Psoas muscle (tissue), 8 donors: ENCODE results near the gene DPP9. TPM values are rescaled to one million over a fixed set of nuclear protein-coding genes. Genes with fewer than 3 reads are reported as not detected.

Source experiments
- ATAC-seq, 4 donors: fragments of 200-7000 bp; cut with Tn5 transposase; one replicate each; pipeline ENCODE4 v1.9.1; 2020; ENCODE audit warnings: moderate library complexity in 3 of 4, mild to moderate bottlenecking in 2 of 4
- DNase-seq, 2 donors: peaks; one replicate each; pipeline ENCODE4 v3.0.0-alpha.2; 2020
- H3K27ac ChIP-seq: fragments of 200-600 bp; one replicate; pipeline ENCODE4 v1.8.0; 2022
- H3K27me3 ChIP-seq, 3 donors: fragments of 200-600 bp in 1 of 3; one replicate each; pipeline versions ENCODE4 v1.6.1 to v1.8.0; 2013 to 2022; ENCODE audit warnings: low read length in 2 of 3, mild to moderate bottlenecking in 2 of 3, moderate library complexity in 1 of 3; ENCODE audit not compliant: insufficient read depth in 3 of 3
- H3K36me3 ChIP-seq, 2 donors: fragments of 200-600 bp in 1 of 2; one replicate each; pipeline versions ENCODE4 v1.6.1 to v1.8.0; 2013 to 2022; ENCODE audit warnings: low read depth in 1 of 2, mild to moderate bottlenecking in 1 of 2, moderate library complexity in 1 of 2; ENCODE audit not compliant: insufficient read depth in 1 of 2
- H3K4me1 ChIP-seq: fragments of 200-600 bp; one replicate; pipeline ENCODE4 v1.8.0; 2022
- H3K4me3 ChIP-seq: fragments of 200-600 bp; one replicate; pipeline ENCODE4 v1.8.0; 2022; ENCODE audit warnings: mild to moderate bottlenecking
- H3K9me3 ChIP-seq: fragments of 200-600 bp; one replicate; pipeline ENCODE4 v1.8.0; 2022
- WGBS, 3 donors: extraction: QIAGEN DNeasy Blood & Tissue Kit; methylation state at CpG; one replicate each; pipeline versions ENCODE4 v1.1.6 to v1.1.7; 2013; 5-methylcytosine and 5-hydroxymethylcytosine counted together
- intact Hi-C, 2 donors: fragments of 100-400 bp; cut with DNase I; formaldehyde crosslinking; loops; one replicate each; pipeline versions ENCODE4 v1.11.0 to v1.14.2; 2022
- polyA plus RNA-seq, 3 donors: library from polyadenylated mRNA; stranded (reverse); fragments of 200-250 nt; gene quantifications; one replicate each; pipeline ENCODE4 v1.2.3, GENCODE V29; 2013
- total RNA-seq, 4 donors: library from RNA; stranded (reverse); fragmentation: NEBNext Ultra II Directional in 2 of 4; extraction: Animal tissue kit (Norgen Biotek cat#: 25700) in 2 of 4; gene quantifications; one replicate each; pipeline versions ENCODE4 v1.2.1 to v1.2.4, GENCODE V29; 2021 to 2023
- TF ChIP-seq, protein P1 (sequence below): fragments of 200-600 bp; IDR thresholded peaks from one replicate; pipeline ENCODE4 v1.8.0; 2022; ENCODE audit warnings: antibody characterized with exemption
- donor health status: healthy with polysubstance abuse.
- donor health status: DM: no; HTN: no; CAD: no; lungs with moderate emphysema.
- donor health status: Bipolar disorder and iron deficiency.
- donor health status: healthy.
- donor health status: DM: yes; HTN: yes; CAD: no.
- donor health status: DM: no; HTN: no; CAD: no.
- donor health status: DM: no; HTN: no; CAD: no.
- donor health status: DM: yes; HTN: yes; CAD: no.

Gene DPP9
- total and polyA plus RNA-seq, 7 donors: 55.9 to 138 (median 90.3) TPM

DNA sequence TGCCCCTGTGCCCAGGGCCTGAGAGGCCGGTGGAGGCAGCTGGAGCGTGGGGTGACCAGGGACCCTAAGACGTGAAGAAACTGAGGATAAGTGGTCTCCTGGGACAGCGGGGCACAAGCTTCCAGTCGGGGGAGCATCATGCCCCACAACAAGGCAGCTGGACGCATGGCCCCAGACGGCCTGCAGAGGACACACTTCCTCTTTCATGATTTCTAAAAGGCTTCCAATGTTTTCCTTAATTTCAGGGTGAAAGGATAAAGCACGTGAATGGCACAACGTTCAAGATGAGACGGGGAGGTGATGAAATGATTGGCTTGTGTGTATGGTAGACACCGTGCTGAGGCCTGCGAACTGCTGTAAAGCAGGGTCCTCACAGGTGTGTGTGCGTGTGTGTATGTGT, 33.3 kb downstream of the DPP9 start:
- peaks cover 38% of the 10 kb centered on the region for H3K4me1 ChIP-seq
- no peaks in the 10 kb centered on the region for H3K9me3 ChIP-seq
- no peak overlapping the region for H3K4me3 ChIP-seq
- intact Hi-C loops: no loop called here
- no peaks in the 10 kb centered on the region for H3K27me3 ChIP-seq
- H3K36me3 ChIP-seq: peaks cover 3 to 82% of the 10 kb centered on the region in 2 donors
- no peak overlapping the region for H3K27ac ChIP-seq
- 75 to 80% (median 77%) methylated on average over 12 to 13 of the region's 13 CpGs for WGBS, 3 donors
- TF ChIP-seq, protein P1, sequence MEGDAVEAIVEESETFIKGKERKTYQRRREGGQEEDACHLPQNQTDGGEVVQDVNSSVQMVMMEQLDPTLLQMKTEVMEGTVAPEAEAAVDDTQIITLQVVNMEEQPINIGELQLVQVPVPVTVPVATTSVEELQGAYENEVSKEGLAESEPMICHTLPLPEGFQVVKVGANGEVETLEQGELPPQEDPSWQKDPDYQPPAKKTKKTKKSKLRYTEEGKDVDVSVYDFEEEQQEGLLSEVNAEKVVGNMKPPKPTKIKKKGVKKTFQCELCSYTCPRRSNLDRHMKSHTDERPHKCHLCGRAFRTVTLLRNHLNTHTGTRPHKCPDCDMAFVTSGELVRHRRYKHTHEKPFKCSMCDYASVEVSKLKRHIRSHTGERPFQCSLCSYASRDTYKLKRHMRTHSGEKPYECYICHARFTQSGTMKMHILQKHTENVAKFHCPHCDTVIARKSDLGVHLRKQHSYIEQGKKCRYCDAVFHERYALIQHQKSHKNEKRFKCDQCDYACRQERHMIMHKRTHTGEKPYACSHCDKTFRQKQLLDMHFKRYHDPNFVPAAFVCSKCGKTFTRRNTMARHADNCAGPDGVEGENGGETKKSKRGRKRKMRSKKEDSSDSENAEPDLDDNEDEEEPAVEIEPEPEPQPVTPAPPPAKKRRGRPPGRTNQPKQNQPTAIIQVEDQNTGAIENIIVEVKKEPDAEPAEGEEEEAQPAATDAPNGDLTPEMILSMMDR: no peak
- DNase-seq (no peak), ATAC-seq (no peak)

DNA sequence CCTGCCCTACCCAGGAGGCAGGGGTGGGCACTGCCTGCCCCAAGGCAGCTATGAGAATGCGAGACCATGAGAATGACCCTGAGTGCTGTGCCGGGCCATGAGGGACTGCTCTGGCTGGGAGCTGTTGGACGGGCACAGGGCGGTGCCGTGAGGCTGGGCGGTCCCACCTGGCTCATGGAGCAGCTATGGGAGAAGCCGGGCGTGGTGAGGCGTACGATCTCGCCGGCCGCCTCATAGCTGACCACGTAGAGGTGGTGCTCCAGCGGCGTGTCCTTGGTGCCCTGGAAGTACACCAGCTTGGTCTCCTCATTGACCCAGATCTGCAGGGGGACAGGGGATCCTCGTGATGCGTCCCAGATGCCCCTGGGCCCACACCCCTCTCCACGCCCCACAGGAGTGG, 34.2 kb downstream of the DPP9 start:
- TF ChIP-seq, protein P1: no peak
- Histone ChIP-seq H3K9me3 (no peaks in the 10 kb centered on the region), H3K27ac (no peak overlapping the region), H3K4me3 (no peak overlapping the region), H3K4me1 (peaks cover 28% of the 10 kb centered on the region), H3K27me3 (no peaks in the 10 kb centered on the region), H3K36me3 (peaks cover 3 to 87% of the 10 kb centered on the region in 2 donors)
- ATAC-seq: no peak
- no peak for DNase-seq
- 94 to 98% (median 98%) methylated on average over 19 of the region's 19 CpGs for WGBS, 3 donors
- intact Hi-C loops: no loop called here

DNA sequence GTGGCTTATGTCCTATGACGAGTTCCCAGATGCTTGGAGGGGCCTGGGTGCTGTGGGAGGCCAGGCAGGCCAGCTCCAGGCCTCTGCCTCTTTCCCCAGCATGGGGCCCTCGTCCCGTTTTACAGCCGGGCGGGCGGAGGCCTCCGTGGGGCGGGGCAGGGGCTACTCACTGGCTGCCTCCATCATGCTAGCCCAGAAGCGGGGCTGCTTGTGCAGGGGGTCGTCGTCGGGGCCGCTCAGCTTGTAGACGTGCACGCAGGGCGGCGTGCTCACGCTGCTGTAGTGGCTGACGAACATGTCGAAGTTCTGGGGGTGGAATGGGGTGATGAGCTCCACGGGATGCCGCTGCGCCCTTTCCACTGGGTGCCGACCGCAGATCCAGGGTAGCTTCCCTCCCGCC, 35.1 kb downstream of the DPP9 start:
- Histone ChIP-seq H3K27me3 (no peaks in the 10 kb centered on the region), H3K4me1 (peaks cover 21% of the 10 kb centered on the region), H3K27ac (no peak overlapping the region), H3K36me3 (peaks cover 3 to 95% of the 10 kb centered on the region in 2 donors), H3K4me3 (no peak overlapping the region), H3K9me3 (no peaks in the 10 kb centered on the region)
- 88 to 91% (median 91%) methylated on average over 24 to 26 of the region's 26 CpGs for WGBS, 3 donors
- ATAC-seq (no peak), DNase-seq (peak in 1 of 2 donors; percentile 56)
- TF ChIP-seq, protein P1: no peak
- intact Hi-C loops: no loop called here

DNA sequence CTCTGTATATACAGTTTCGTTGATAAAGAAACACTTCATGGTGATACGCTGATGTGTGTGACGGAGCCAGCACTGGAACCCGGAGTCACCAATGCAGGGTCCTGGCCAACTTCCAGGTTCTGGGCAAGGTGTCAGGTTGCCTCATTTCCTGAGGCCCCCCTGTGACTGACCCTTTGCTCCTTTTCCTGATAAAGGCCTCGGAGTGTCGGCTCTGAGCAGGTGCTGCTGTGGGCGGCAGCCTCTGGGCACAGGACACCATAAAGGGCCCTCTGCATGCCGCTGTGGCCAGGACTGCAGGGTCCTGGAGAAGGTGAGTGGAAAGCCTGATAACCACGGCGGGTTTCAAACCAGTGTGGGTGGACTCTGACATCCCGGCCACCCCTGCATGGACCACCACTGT, 36.2 kb downstream of the DPP9 start:
- 67 to 74% (median 73%) methylated on average over 11 of the region's 11 CpGs for WGBS, 3 donors
- H3K4me3 ChIP-seq: no peak overlapping the region
- DNase-seq (no peak), ATAC-seq (no peak)
- intact Hi-C loops: no loop called here
- TF ChIP-seq, protein P1: no peak
- no peaks in the 10 kb centered on the region for H3K9me3 ChIP-seq
- H3K36me3 ChIP-seq: peaks cover 4 to 95% of the 10 kb centered on the region in 2 donors
- H3K27ac ChIP-seq: no peak overlapping the region
- H3K27me3 ChIP-seq: no peaks in the 10 kb centered on the region
- H3K4me1 ChIP-seq: peaks cover 9% of the 10 kb centered on the region

DNA sequence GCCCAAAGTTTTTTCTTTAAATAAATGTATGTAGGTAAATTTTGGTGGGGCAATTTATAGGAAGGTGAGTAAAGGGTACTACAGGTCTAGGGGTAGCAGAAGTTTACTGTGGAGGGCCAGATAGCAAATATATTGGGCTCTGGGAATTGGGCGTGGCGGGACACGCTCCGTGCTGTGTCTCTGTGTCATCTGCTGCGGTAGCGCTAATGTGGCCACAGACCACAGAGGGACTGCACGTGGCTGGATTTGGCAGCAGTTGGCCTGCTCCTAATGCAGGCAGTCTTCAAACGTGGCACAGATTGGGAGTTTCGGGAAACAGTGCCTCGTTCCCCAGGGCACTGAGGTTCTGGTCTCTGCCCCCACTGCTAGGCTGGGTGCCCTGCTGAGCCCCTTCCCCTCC, 36.9 kb downstream of the DPP9 start:
- peaks cover 2% of the 10 kb centered on the region for H3K4me1 ChIP-seq
- H3K9me3 ChIP-seq: no peaks in the 10 kb centered on the region
- H3K27me3 ChIP-seq: no peaks in the 10 kb centered on the region
- ATAC-seq: no peak
- TF ChIP-seq, protein P1: no peak
- intact Hi-C loops: no loop called here
- H3K27ac ChIP-seq: no peak overlapping the region
- no peak for DNase-seq
- 93 to 94% (median 94%) methylated on average over 10 of the region's 10 CpGs for WGBS, 3 donors
- peaks cover 5 to 95% of the 10 kb centered on the region in 2 donors for H3K36me3 ChIP-seq
- no peak overlapping the region for H3K4me3 ChIP-seq
